Measurements from ENCODE around the gene GNAZ. TPM values are rescaled to one million over a fixed set of nuclear protein-coding genes. Genes with fewer than 3 reads are reported as not detected.

Gene GNAZ
- total RNA-seq, 1 experiment from 2014 or later, result 6.0 TPM

DNA sequence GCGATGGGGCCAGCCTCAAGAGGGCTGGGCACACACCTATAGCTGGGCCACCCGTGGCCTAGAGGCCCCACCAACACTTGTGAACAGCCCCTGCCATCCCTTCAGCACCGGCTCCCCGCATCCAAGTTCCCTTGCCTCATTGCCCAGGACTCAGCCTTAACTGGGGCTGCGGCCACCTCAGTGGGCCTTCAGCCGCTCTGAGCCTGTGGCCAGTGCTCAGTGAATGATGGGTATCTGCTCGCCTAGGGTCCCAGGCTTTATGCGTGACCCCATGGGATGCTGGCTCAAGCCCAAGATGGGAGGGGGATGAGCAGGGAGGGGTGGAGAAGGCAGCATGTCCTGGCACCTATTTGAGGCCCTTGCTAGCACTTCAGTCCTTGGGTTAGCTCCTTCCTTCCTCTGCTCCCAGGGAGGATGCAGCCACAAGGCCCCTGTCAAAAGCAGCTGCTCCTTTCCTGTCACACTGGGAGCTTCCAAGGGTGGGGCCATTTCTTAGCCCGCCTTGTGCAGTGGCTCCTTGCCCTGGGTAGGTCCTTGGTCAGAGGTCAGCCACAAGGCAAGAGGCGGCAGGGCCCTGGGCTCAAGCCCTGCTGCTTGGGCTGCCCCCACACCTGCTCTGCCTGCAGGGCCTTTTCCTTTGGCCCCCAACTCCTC, 31.8 kb downstream of the GNAZ start:
- H3K36me3 Mint-ChIP-seq (ENCODE audit: insufficient read depth, unreplicated experiment), result no peaks in the 10 kb centered on the region
- no peak overlapping the region for H3K27ac Mint-ChIP-seq (ENCODE audit: unreplicated experiment)
- TF ChIP-seq, protein P1, sequence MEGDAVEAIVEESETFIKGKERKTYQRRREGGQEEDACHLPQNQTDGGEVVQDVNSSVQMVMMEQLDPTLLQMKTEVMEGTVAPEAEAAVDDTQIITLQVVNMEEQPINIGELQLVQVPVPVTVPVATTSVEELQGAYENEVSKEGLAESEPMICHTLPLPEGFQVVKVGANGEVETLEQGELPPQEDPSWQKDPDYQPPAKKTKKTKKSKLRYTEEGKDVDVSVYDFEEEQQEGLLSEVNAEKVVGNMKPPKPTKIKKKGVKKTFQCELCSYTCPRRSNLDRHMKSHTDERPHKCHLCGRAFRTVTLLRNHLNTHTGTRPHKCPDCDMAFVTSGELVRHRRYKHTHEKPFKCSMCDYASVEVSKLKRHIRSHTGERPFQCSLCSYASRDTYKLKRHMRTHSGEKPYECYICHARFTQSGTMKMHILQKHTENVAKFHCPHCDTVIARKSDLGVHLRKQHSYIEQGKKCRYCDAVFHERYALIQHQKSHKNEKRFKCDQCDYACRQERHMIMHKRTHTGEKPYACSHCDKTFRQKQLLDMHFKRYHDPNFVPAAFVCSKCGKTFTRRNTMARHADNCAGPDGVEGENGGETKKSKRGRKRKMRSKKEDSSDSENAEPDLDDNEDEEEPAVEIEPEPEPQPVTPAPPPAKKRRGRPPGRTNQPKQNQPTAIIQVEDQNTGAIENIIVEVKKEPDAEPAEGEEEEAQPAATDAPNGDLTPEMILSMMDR (IDR thresholded peaks at IDR 0.05; ENCODE audit: unreplicated experiment), result no peak
- no peaks in the 10 kb centered on the region for H3K4me1 Mint-ChIP-seq (ENCODE audit: low read depth, unreplicated experiment)
- DNase-seq, result no peak
- intact Hi-C loops (cut with micrococcal nuclease; ENCODE audit: unreplicated experiment), result no loop called here
- no peaks in the 10 kb centered on the region for H3K27me3 Mint-ChIP-seq (ENCODE audit: unreplicated experiment)
- CTCF ChIA-PET, result interaction anchor here (0.7 kb wide), 1 partner anchor 15 kb away, joined by 3 read pairs; no protein-coding TSS in a partner anchor
- H3K9me3 Mint-ChIP-seq (ENCODE audit: low read depth, unreplicated experiment), result no peaks in the 10 kb centered on the region
- BruUV-seq (replicated peaks), result no TSS peak
- no peak overlapping the region for H3K4me3 Mint-ChIP-seq (ENCODE audit: low read depth, unreplicated experiment)

GRCh38 chr22:23102776-23103175, 32.5 kb downstream of the GNAZ start:
- TF ChIP-seq, protein P1 (IDR thresholded peaks at IDR 0.05; ENCODE audit: unreplicated experiment), result no peak
- H3K9me3 Mint-ChIP-seq (ENCODE audit: low read depth, unreplicated experiment), result no peaks in the 10 kb centered on the region

GRCh38 chr22:23103199-23103954, 33.1 kb downstream of the GNAZ start:
- BruUV-seq (replicated peaks), result no TSS peak
- Mint-ChIP-seq H3K27ac (ENCODE audit: unreplicated experiment) (no peak overlapping the region), H3K9me3 (ENCODE audit: low read depth, unreplicated experiment) (no peaks in the 10 kb centered on the region), H3K27me3 (ENCODE audit: unreplicated experiment) (no peaks in the 10 kb centered on the region), H3K36me3 (ENCODE audit: insufficient read depth, unreplicated experiment) (no peaks in the 10 kb centered on the region), H3K4me1 (ENCODE audit: low read depth, unreplicated experiment) (no peaks in the 10 kb centered on the region), H3K4me3 (ENCODE audit: low read depth, unreplicated experiment) (no peak overlapping the region)
- CTCF ChIA-PET, result no interaction called here
- TF ChIP-seq, protein P1 (IDR thresholded peaks at IDR 0.05; ENCODE audit: unreplicated experiment), result no peak
- intact Hi-C loops (cut with micrococcal nuclease; ENCODE audit: unreplicated experiment), result no loop called here
- no peak for DNase-seq

More at GRCh38 chr22:23102776-23103175, 32.5 kb downstream of the GNAZ start:
- no peaks in the 10 kb centered on the region for H3K27me3 Mint-ChIP-seq (ENCODE audit: unreplicated experiment)
- H3K27ac Mint-ChIP-seq (ENCODE audit: unreplicated experiment), result no peak overlapping the region
- H3K4me3 Mint-ChIP-seq (ENCODE audit: low read depth, unreplicated experiment), result no peak overlapping the region
- no TSS peak for BruUV-seq (replicated peaks)
- H3K4me1 Mint-ChIP-seq (ENCODE audit: low read depth, unreplicated experiment), result no peaks in the 10 kb centered on the region
- intact Hi-C loops (cut with micrococcal nuclease; ENCODE audit: unreplicated experiment), result no loop called here
- H3K36me3 Mint-ChIP-seq (ENCODE audit: insufficient read depth, unreplicated experiment), result no peaks in the 10 kb centered on the region
- no peak for DNase-seq
- CTCF ChIA-PET, result no interaction called here

- Mint-ChIP-seq H3K4me1 (ENCODE audit: low read depth, unreplicated experiment) (no peaks in the 10 kb centered on the region), H3K27me3 (ENCODE audit: unreplicated experiment) (no peaks in the 10 kb centered on the region), H3K4me3 (ENCODE audit: low read depth, unreplicated experiment) (no peak overlapping the region), H3K36me3 (ENCODE audit: insufficient read depth, unreplicated experiment) (no peaks in the 10 kb centered on the region), H3K27ac (ENCODE audit: unreplicated experiment) (no peak overlapping the region), H3K9me3 (ENCODE audit: low read depth, unreplicated experiment) (no peaks in the 10 kb centered on the region)
- no TSS peak for BruUV-seq (replicated peaks)
- no peak for DNase-seq
- intact Hi-C loops (cut with micrococcal nuclease; ENCODE audit: unreplicated experiment), result no loop called here
- CTCF ChIA-PET, result interaction anchor here (0.6 kb wide), 1 partner anchor 161 kb away, joined by 7 read pairs; no protein-coding TSS in a partner anchor
- TF ChIP-seq, protein P1 (IDR thresholded peaks at IDR 0.05; ENCODE audit: unreplicated experiment), result no peak
These were observed 34.1 kb downstream of the GNAZ start for GRCh38 chr22:23104187-23104971.

Data from Calu3 (cell line).